IPS-NIHi7 (cell line): ENCODE measurements around the gene CDS2.
A peak's percentile ranks its signal among the peaks of the same experiment; 100 is the strongest.

ENCODE experiments used
- DNase-seq: peaks from one replicate; pipeline ENCODE4 v3.0.0; 2012; ENCODE audit warnings: mixed read lengths; ENCODE audit errors: extremely low spot score

CDS2 gene

DNA sequence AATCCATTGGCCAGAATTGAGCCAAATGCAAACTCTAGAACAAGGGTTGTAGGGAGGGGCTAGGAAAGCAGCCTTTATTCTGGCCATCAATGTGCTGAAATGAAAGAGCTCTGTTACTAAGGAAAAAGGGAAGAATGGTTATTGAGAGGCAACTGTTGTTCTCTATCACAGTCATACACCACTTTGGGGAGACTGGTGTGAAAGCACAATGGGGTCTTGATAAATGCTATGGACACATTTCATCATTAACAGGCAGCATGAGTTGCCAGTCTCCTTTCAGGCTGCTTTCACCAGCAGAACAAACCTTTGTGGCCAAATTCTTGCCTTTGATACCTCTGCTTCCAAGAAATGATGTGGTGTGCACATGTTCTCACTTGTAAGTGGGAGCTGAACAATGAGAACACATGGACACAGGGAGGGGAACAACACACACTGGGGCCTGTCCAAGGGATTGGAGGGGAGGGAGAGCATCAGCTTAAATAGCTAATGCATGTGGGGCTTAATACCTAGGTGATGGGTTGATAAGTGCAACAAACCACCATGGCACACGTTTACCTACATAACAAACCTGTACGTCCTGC, 86.2 kb downstream of the CDS2 start:
- no peak for DNase-seq

DNA sequence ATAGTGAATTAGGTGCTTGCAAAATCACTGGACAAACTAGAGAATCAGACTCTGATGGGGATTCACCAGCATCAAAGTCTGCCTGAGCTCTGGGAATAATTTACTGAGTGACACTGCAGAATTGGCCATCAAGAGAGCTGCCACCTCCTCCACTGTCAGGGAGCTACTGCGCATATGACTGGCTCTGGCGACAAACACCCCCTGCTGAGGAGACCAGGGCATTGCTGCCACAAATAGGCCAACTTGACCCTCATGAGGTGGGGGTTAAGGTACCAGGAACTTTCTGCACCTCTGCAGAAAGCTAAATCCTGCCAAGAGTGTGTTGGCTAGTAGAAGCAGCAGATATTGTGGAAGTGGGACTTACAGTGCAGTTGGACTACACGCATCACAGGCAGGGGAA, 88.0 kb downstream of the CDS2 start:
- no peak for DNase-seq

DNA sequence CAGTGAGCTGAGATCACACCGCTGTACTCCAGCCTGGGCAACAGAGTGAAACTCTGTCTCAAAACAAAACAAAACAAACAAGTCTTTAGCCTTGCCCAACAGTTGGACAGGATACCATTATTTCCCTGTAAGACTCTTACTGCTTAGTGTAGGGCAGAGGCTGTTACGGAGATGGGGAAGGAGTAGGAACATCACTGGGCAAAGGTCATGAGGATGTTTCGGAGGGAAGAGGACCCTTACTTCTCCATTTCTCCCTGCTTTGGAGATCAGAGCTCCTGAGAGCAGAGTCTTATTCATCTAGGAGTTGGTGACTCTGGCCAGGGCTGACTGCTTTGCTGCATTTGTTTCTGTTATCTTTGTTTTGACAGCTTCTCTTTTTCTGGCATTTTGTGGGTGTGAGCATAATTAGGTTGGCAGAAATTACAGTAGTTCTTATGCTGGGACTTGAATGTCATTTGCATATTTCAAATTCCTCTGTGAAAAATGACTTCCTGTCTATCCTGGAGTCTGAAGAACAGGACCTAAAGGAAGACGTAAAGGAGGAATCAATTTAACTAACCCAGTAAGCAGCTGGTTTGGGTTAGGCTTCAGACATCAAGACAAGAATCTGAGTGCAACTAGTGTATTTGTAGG, 89.0 kb downstream of the CDS2 start:
- DNase-seq, result no peak

DNA sequence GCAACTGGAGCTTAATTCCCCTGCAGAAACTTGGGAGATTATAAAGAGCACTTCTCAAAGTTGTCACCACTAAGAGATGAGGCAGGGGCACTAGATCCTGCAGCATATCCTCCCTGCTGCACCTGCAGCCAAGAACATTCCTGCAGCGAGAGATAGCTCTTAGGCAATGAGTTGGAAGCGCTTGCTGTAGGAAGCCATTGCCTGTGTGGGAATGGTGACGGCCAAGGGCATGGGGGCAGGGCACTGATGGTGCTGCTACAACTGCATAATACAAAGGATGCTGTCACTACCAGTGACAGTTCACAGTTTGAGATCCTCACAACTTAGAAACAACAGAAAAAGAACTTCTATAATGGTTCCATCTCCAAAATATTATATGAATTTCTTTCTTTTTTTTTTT, 89.9 kb downstream of the CDS2 start:
- no peak for DNase-seq

DNA sequence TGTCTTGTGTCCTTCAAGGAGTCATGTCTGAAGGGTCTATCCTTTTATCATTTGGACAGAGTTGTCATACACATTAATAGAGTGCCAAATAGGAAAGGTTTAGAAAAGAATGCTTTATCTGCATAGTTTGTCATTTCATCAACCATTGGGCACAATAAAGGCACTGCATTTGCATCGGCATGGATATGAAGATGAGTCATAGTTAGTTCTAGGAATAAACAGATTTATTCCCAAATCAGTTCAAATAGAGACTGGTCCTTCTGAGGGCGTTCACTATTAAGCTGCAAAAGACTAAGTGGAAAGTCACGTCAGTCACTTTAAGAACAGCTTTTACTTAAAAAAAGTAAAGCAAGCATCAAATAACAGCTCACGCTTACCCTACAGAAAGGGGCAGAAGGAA, 90.8 kb downstream of the CDS2 start:
- no peak for DNase-seq

DNA sequence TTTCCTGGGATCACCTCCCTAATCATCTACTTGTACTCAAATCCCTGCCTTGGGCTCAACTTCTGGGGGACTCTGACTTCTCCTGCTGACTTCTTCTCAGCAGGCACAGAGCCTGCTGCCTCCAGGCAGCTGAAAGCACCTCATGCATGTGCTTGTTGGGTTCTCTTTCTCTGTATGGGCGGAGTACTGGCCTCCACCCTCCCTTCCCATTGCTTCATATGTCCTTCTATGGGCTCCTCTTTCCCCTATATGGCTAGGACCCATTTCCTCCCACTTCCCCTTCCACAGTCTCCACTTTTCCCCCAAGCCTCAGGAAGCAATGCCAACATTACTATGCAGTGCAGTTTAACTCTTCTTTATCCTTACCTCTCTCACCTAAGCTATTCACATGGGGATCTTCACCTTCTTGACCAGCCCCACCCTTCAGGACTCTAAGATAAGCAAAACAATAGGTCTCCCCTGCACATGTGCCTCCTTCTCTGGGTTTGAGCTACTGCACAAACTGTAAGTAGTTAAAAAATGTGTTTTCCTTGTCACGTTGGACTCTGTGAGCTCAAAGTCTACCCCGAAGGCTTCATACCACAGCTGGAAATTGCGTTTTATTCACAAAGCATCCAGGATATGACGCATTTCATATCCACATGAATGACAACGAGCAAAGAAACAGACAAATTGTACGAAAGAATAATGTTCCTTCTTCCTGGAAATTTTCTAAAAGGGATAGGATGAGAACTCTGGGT, 93.7 kb downstream of the CDS2 start:
- DNase-seq, result no peak

DNA sequence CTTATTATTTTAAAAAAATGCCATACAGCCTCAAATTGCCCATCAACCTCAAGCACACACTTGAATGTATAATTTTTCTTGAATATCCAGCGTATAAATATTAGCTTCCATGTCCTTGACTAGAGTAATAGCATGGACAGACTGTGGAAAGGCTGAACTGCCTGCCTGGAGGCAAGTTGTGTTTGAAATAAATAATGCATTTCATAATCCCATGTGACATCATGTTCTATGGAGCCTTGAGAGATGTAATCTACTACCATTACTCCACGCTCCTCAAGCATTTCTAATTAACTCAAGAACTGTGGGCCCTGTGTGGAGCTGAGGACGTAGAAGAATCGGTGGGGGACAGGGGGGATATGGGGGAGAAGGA, 94.2 kb downstream of the CDS2 start:
- no peak for DNase-seq

DNA sequence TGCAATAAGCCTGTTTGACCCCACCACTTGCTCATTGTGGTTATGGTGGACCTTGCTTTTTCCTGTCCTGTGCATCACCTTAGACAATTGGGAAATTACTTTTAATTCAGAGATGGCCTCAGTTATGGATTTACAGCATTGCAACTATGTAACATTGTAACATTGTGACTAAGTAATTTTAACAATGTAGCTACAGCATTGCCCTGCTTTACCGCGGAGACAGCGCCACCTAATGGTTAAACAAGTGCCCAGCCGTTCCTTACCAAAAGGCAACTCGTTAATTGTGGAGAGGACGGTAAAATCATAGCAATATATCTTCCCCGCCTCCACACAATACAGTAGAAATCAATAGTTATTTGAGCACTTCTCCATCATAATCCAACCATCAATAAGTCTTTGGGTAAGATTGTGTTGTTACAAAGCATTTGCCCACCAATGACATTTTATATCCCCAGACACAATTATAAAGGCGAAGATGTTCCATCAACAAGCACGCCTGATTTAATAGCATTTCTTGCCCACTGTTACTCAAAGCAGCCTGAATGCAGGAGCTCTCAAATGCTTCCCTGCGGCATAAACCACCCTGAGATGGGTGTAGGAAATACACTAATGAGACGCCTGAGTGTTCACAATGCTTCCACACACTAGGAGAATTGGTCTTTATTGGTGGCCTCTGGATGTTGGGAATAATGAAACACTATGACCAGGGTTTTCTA, 96.3 kb downstream of the CDS2 start:
- peak; percentile 77 for DNase-seq

DNA sequence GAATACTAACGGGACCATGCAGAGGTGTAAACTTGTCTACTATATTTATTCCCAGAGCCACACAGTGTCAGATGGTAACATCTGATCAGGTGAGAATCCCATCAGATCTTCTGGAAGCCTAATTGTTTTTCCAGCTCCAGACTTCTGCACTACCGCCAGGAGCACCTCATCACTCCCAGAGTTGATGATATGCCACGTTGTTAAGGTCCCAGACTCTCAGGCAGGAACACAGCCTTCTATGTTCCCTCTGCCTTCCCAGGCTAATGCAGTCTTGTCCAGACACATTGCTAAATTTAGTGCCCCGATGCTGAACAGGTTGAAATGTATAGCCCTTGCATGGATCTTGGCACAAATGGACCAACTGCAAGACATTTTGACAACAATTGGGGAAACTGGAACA, 103.7 kb downstream of the CDS2 start:
- no peak for DNase-seq

DNA sequence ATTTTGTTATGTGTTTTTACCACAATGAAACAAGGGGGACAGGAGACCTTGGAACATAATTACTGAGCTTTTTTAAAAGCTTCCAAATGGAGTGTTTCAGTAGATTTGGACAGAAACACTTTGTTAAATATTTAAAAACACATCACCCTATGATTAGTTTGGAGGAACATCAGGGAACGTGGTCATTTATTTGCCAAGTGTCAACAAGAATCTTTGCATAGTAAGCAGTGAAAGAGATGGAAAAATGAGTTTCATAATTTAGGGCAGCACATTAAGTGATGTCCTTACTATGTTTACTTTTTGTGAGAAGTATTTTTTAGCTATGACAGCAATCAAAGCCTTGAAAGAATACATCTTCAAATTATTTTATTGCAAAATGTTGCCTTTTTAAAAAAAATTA, 107.3 kb downstream of the CDS2 start:
- no peak for DNase-seq

DNA sequence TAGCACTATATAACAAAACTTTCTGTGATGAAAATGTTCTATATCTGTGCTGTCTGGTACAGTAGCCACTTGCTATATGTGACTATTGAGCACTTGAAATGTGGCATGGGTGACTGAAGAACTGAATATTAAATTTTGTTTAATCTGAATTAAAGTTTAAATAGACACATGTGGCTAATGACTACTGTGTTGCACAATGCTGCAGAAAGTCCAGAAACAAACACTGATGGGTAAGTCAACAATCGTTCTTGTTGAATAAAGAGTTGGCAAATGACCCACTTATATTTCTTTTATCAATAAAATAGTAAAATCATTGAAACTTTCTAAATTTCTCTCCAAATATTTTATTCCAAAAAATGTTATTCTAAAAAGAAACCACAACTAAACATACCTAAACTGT, 108.2 kb downstream of the CDS2 start:
- DNase-seq, result no peak
